ENCODE results near the gene NHERF2.

DNA sequence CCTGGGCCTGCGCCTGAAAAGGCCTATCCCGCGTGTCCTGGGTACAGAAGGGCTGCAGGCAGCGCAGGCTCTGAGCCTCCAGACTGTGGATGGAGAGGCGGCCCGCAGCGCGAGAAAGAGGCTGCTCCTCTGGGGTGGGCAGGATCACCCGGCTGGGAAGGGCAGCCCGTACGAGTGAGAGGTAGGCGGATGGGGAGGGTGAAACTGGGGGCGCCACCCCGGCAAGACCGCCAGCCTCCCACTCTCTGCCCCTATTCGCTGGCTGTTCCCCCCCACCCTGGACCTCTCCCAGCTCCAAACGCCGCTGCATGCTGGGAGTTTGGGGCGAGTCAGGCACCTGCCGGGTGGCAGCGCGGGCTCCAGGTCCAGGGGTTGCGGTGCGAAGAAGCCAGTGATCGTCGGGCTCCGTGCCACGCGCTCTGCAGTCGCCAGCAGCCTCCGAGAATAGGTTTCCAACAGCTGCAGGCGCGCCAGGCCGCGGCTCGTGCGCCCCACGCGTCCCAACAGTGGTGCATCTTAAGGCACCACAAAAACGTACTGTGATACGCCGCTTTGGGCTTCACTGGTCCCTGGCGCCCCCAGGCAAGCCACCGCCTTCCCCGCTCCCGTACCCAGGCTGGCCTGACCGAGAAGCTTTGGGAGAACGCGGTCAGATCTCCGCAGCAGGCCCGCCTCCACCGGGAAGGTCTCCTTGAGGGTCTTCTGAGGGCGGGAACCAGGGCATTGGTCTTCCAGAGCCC lies 46.5 kb upstream of the NHERF2 start:
- TF ChIP-seq, protein P1, sequence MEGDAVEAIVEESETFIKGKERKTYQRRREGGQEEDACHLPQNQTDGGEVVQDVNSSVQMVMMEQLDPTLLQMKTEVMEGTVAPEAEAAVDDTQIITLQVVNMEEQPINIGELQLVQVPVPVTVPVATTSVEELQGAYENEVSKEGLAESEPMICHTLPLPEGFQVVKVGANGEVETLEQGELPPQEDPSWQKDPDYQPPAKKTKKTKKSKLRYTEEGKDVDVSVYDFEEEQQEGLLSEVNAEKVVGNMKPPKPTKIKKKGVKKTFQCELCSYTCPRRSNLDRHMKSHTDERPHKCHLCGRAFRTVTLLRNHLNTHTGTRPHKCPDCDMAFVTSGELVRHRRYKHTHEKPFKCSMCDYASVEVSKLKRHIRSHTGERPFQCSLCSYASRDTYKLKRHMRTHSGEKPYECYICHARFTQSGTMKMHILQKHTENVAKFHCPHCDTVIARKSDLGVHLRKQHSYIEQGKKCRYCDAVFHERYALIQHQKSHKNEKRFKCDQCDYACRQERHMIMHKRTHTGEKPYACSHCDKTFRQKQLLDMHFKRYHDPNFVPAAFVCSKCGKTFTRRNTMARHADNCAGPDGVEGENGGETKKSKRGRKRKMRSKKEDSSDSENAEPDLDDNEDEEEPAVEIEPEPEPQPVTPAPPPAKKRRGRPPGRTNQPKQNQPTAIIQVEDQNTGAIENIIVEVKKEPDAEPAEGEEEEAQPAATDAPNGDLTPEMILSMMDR (IDR thresholded peaks at IDR 0.05): no peak
- no peak for TF ChIP-seq POLR2A (IDR thresholded peaks at IDR 0.05)
